ENCODE results near the gene CDCA5. TPM values are rescaled to one million over a fixed set of nuclear protein-coding genes. Genes with fewer than 3 reads are reported as not detected.
A peak's percentile ranks its signal among the peaks of the same experiment; 100 is the strongest.

CDCA5 gene
- polyA plus RNA-seq, 1 donor from 2014 or later: 2.0 TPM

DNA sequence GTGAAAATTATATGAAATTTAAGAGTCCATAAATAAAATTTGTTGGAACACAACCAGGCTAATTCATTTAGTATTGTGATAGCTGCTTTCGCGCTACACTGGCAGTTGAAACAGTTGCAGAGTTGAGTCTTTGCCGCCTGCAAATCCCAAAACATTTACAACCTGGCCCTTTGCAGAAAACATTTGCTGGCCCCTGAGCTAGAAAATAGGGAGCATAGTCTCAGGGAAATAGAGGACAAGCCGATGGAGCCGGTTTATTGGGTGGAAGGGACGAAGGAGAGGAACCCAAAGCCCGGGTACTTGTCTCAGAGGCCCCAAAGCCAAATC lies 43.4 kb downstream of the CDCA5 start:
- peaks cover 8% of the 10 kb centered on the region for H3K36me3 Mint-ChIP-seq
- H3K9me3 Mint-ChIP-seq: no peaks in the 10 kb centered on the region
- H3K4me1 Mint-ChIP-seq: peaks cover 11 to 15% (median 14%) of the 10 kb centered on the region in 3 donors
- peak overlapping the region; percentile 93 to 98 (median 97) for H3K4me3 Mint-ChIP-seq
- no peaks in the 10 kb centered on the region for H3K27me3 Mint-ChIP-seq
- peak overlapping the region; percentile 77 to 97 (median 96) for H3K27ac Mint-ChIP-seq

DNA sequence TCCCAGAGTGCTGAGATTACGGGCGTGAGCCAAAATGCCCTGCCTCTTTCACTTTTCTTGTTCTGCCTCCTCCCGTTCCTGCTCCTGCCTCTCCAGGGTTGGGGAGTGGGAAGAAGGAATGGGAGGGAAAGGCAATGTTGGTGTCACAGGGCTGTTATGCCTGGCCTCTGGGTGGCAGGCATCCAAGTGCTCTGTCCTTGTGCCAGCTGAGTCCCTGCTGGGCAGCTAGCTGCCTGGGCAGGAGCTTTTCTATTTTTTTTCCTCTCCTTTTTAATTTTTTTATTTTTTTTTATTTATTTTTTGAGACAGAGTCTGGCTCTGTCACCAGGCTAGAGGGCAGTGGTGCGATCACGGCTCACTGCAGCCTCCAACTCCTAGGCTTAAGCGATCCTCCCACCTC lies 46.9 kb downstream of the CDCA5 start:
- peak overlapping the region in 1 of 3 donors; percentile 50 for H3K27ac Mint-ChIP-seq
- H3K27me3 Mint-ChIP-seq: no peaks in the 10 kb centered on the region
- no peaks in the 10 kb centered on the region for H3K9me3 Mint-ChIP-seq
- H3K4me3 Mint-ChIP-seq: no peak overlapping the region
- H3K36me3 Mint-ChIP-seq: peaks cover 5% of the 10 kb centered on the region
- H3K4me1 Mint-ChIP-seq: peaks cover 7 to 12% (median 11%) of the 10 kb centered on the region in 3 donors

DNA sequence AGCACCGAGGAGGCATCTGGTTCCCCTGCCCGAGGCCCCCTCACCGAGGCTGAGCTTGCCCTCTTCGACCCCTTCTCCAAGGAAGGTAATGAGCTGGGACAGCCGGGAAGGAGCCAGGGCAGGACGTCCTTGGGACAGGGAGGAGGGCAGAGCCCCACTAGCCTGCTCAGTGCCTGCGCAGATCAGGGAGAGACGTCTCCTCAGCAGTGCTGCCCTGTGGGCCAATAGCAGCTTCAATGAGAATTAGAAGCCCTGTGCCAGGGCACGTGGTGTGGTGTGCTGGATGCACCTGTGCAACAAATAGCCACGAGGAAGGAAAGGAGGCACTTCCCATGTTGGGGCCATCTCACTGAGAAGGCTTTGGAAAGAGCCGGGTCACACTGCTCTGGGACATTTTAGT lies 48.3 kb downstream of the CDCA5 start:
- Mint-ChIP-seq H3K4me1 (peaks cover 2 to 9% (median 8%) of the 10 kb centered on the region in 3 donors), H3K27ac (peak overlapping the region in 1 of 3 donors; percentile 21), H3K9me3 (no peaks in the 10 kb centered on the region), H3K36me3 (peaks cover 5% of the 10 kb centered on the region), H3K4me3 (no peak overlapping the region), H3K27me3 (no peaks in the 10 kb centered on the region)

DNA sequence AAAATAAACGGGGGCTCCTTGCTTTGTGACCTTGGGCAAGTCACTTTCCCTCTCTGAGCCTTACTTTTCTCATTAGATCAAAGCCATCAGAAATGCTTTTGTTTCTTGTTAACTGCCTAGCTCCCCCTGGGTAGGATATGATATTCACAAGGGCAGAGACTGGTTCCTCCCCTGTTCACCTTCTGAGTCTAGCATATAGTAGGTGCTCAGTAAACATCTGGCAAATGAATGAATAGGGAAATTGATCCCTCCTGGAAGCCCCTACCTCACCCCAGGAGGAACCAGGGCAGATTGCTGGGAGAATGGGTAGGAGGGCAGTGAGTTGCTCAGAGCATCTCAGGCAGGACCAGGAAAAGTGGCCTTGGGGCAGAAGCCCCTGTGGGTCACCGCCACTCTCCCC lies 49.4 kb downstream of the CDCA5 start:
- Mint-ChIP-seq H3K27me3 (no peaks in the 10 kb centered on the region), H3K36me3 (peaks cover 5% of the 10 kb centered on the region), H3K4me1 (peaks cover 0 to 8% (median 7%) of the 10 kb centered on the region in 3 donors), H3K27ac (no peak overlapping the region), H3K4me3 (no peak overlapping the region), H3K9me3 (no peaks in the 10 kb centered on the region)

DNA sequence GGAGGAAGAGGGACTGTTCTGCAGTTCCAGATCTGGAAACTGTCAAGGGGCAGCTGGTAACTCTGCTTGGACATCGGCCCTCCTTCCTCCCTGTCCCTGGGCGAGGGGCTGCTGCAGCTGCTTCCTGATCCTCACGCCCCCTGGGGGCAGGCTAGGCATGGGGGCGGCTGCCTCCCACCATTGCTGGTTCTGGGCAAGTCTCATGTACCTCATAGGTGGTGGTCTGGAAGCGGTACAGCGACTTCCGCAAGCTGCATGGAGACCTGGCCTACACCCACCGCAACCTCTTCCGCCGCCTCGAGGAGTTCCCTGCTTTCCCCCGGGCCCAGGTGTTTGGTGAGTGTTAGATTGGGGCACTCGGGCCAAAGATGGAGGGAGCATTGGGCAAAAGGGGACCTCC lies 51.6 kb downstream of the CDCA5 start:
- no peak overlapping the region for H3K27ac Mint-ChIP-seq
- no peaks in the 10 kb centered on the region for H3K27me3 Mint-ChIP-seq
- peaks cover 5 to 12% (median 8%) of the 10 kb centered on the region in 3 donors for H3K4me1 Mint-ChIP-seq
- H3K36me3 Mint-ChIP-seq: peaks cover 7% of the 10 kb centered on the region
- no peak overlapping the region for H3K4me3 Mint-ChIP-seq
- H3K9me3 Mint-ChIP-seq: no peaks in the 10 kb centered on the region

Other genes with a start within 250 kb of the CDCA5 start
- gene CDC42BPG, start 239.4 kb downstream of the CDCA5 start, polyA plus RNA-seq: 0.15 TPM
- gene EHD1, start 205.4 kb downstream of the CDCA5 start, polyA plus RNA-seq: 210 TPM
- 3.9 TPM for gene ATG2A, start 166.8 kb downstream of the CDCA5 start, polyA plus RNA-seq
- gene PPP2R5B, start 159.4 kb downstream of the CDCA5 start, polyA plus RNA-seq: 11.4 TPM
- gene GPHA2, start 148.1 kb downstream of the CDCA5 start, polyA plus RNA-seq: not detected
- 0.39 TPM for gene MAJIN, start 111.9 kb downstream of the CDCA5 start, polyA plus RNA-seq
- gene BATF2, start 87.1 kb downstream of the CDCA5 start, polyA plus RNA-seq: 0.29 TPM
- 100 TPM for gene ARL2, start 69.9 kb downstream of the CDCA5 start, polyA plus RNA-seq
- gene SNX15, start 56.6 kb downstream of the CDCA5 start, polyA plus RNA-seq: 24.4 TPM
- gene SAC3D1, start 42.8 kb downstream of the CDCA5 start, polyA plus RNA-seq: 7.2 TPM
- 21.5 TPM for gene NAALADL1, start 25.5 kb downstream of the CDCA5 start, polyA plus RNA-seq
- gene ZFPL1, start 182 bp upstream of the CDCA5 start, polyA plus RNA-seq: 36.4 TPM
- gene VPS51, start 12.2 kb upstream of the CDCA5 start, polyA plus RNA-seq: 88.2 TPM
- gene TM7SF2, start 27.8 kb upstream of the CDCA5 start, polyA plus RNA-seq: 18.2 TPM
- 20.2 TPM for gene ZNHIT2, start 33.7 kb upstream of the CDCA5 start, polyA plus RNA-seq
- gene FAU, start 38.1 kb upstream of the CDCA5 start, polyA plus RNA-seq: 1,422 TPM
- gene MRPL49, start 38.3 kb upstream of the CDCA5 start, polyA plus RNA-seq: 95.5 TPM
- 61.2 TPM for gene SYVN1, start 50.5 kb upstream of the CDCA5 start, polyA plus RNA-seq
- gene SPDYC, start 86.2 kb upstream of the CDCA5 start, polyA plus RNA-seq: not detected
- 113 TPM for gene CAPN1, start 97.9 kb upstream of the CDCA5 start, polyA plus RNA-seq
- 13.0 TPM for gene POLA2, start 177.9 kb upstream of the CDCA5 start, polyA plus RNA-seq
- not detected for gene CDC42EP2, start 230.8 kb upstream of the CDCA5 start, polyA plus RNA-seq
- gene DPF2, start 249.8 kb upstream of the CDCA5 start, polyA plus RNA-seq: 77.7 TPM